SK-N-SH treated with all-trans-retinoic acid at 6 μM for 48 hours (cell line): ENCODE data around the gene TMEM163.

ENCODE experiments used
- SNAI2 ChIP-seq: fragments of 250-450 bp; sonication (Bioruptor Pico); IDR thresholded peaks from 2 replicates; pipeline ENCODE4 v1.5.0; 2020; ENCODE audit warnings: mild to moderate bottlenecking, moderate library complexity
- TOX ChIP-seq: fragments of 250-450 bp; sonication (Bioruptor Pico); IDR thresholded peaks from 2 replicates; pipeline ENCODE4 v1.8.0; 2021; ENCODE audit warnings: mild to moderate bottlenecking, moderate library complexity, borderline replicate concordance
- ZFP30 ChIP-seq: fragments of 450-650 bp; formaldehyde crosslinking; IDR thresholded peaks from 2 replicates; pipeline ENCODE4 v1.5.0; 2022; ENCODE audit warnings: mild to moderate bottlenecking, moderate library complexity

DNA sequence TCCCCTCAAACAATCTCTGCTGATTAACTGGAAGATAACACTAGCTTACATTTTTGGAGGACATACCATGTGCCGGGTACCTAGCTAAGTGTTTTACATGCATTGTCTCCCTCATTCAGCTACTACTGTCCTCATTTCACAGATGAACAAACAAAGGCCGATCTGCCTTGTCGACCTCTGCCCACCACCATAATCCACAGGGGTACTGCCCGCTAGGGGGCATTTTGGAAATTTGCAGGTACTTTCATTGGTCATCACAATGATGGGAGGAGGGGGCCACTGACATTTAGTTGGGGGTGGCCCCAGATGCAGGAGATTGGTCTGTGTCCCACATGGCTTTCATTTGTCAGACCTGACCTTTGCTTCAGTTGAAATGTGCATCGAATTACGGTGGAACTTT, 3.9 kb upstream of the TMEM163 start:
- no peak for TF ChIP-seq ZFP30 (CRISPR knock-in tag)
- TF ChIP-seq SNAI2 (CRISPR knock-in tag): no peak
- no peak for TF ChIP-seq TOX
